Osteocyte (in vitro differentiated cells): Measurements from ENCODE around the gene SEC23B. TPM values are rescaled to one million over a fixed set of nuclear protein-coding genes. Genes with fewer than 3 reads are reported as not detected.

Experiments
- DNase-seq: peaks from one replicate; pipeline ENCODE4 v3.0.0; 2021; ENCODE audit warnings: mixed read lengths; ENCODE audit not compliant: unreplicated experiment; ENCODE audit errors: extremely low spot score
- H3K27ac Mint-ChIP-seq: one replicate; pipeline ENCODE4 v1.8.0; 2021; ENCODE audit warnings: mild to moderate bottlenecking, mixed read lengths; ENCODE audit not compliant: unreplicated experiment
- H3K27me3 Mint-ChIP-seq: one replicate; pipeline ENCODE4 v1.8.0; 2021; ENCODE audit warnings: mixed read lengths; ENCODE audit not compliant: unreplicated experiment
- H3K36me3 Mint-ChIP-seq: one replicate; pipeline ENCODE4 v1.8.0; 2021; ENCODE audit warnings: mixed read lengths; ENCODE audit not compliant: unreplicated experiment
- H3K4me1 Mint-ChIP-seq: one replicate; pipeline ENCODE4 v1.8.0; 2021; ENCODE audit warnings: mixed read lengths; ENCODE audit not compliant: unreplicated experiment
- H3K4me3 Mint-ChIP-seq: one replicate; pipeline ENCODE4 v1.8.0; 2021; ENCODE audit warnings: mild to moderate bottlenecking, moderate library complexity, mixed read lengths; ENCODE audit not compliant: unreplicated experiment
- H3K9me3 Mint-ChIP-seq: one replicate; pipeline ENCODE4 v1.8.0; 2021; ENCODE audit warnings: mixed read lengths; ENCODE audit not compliant: unreplicated experiment
- total RNA-seq: library from RNA; stranded (reverse); gene quantifications from 2 replicates; pipeline ENCODE4 v1.2.1, GENCODE V29; 2021
- TF ChIP-seq, protein P1 (sequence below): fragments of 200-600 bp; sonication (generic); IDR thresholded peaks from 2 replicates; pipeline ENCODE4 v1.5.0; 2021; ENCODE audit warnings: antibody characterized with exemption, mild to moderate bottlenecking, moderate library complexity

The SEC23B gene
- total RNA-seq, 1 donor from 2014 or later, result 36.8 TPM

DNA sequence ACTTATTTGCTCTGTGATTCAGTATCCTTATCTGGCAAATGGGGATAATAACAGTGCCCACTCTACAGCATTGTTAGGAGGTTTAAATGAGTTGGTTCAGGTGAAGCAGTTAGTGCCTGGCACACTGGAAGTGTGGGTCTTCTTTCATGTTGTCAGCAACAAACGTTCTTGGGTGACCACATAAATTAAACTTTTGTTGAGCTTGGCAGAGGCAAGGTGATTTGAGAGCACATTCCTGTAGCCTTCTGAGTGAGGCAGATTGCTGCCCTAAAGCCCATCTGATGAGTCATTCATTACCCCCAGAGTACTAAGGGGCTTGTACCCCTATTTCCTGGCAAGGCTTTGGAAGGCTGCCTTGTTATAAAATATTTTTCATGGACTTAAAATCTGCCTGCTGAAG is 25.8 kb downstream of the SEC23B start:
- DNase-seq, result no peak
- Mint-ChIP-seq H3K27me3 (no peaks in the 10 kb centered on the region), H3K36me3 (peaks cover 49% of the 10 kb centered on the region), H3K27ac (no peak overlapping the region), H3K4me3 (no peak overlapping the region), H3K4me1 (no peaks in the 10 kb centered on the region), H3K9me3 (no peaks in the 10 kb centered on the region)
- TF ChIP-seq, protein P1, sequence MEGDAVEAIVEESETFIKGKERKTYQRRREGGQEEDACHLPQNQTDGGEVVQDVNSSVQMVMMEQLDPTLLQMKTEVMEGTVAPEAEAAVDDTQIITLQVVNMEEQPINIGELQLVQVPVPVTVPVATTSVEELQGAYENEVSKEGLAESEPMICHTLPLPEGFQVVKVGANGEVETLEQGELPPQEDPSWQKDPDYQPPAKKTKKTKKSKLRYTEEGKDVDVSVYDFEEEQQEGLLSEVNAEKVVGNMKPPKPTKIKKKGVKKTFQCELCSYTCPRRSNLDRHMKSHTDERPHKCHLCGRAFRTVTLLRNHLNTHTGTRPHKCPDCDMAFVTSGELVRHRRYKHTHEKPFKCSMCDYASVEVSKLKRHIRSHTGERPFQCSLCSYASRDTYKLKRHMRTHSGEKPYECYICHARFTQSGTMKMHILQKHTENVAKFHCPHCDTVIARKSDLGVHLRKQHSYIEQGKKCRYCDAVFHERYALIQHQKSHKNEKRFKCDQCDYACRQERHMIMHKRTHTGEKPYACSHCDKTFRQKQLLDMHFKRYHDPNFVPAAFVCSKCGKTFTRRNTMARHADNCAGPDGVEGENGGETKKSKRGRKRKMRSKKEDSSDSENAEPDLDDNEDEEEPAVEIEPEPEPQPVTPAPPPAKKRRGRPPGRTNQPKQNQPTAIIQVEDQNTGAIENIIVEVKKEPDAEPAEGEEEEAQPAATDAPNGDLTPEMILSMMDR, result no peak

DNA sequence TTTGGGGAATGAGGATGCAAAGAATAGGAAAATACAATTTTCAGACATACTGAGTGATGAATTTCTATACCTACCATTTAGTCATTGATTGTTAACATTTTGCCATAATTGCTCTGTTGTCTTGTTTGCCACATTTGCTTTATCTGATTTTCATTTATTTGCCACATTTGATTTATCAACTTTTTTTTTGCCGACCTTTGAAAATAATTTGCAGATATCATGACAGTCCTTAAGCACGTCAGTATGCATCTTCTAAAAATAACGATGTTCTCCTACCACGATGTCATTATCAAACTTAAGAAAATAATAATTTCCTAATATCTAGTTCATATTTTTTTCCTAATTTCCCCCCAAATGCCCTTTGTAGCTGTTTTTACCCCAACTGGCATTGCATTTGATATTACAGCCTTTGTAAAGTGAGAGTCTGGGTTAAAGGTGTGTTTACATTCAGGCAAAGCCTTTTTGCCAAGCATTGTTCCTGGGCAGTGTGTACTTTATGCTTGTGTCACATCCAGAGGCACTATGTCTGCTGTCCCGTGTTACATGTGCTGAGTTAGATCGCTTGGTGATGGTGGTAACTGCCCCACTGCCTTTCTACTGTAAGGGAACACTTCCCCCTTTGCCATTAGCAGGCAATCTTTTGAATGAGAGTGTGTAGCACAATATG is 26.4 kb downstream of the SEC23B start:
- no peaks in the 10 kb centered on the region for H3K27me3 Mint-ChIP-seq
- H3K27ac Mint-ChIP-seq, result no peak overlapping the region
- H3K9me3 Mint-ChIP-seq, result no peaks in the 10 kb centered on the region
- peaks cover 44% of the 10 kb centered on the region for H3K36me3 Mint-ChIP-seq
- TF ChIP-seq, protein P1, result no peak
- no peak overlapping the region for H3K4me3 Mint-ChIP-seq
- DNase-seq, result no peak
- H3K4me1 Mint-ChIP-seq, result no peaks in the 10 kb centered on the region

DNA sequence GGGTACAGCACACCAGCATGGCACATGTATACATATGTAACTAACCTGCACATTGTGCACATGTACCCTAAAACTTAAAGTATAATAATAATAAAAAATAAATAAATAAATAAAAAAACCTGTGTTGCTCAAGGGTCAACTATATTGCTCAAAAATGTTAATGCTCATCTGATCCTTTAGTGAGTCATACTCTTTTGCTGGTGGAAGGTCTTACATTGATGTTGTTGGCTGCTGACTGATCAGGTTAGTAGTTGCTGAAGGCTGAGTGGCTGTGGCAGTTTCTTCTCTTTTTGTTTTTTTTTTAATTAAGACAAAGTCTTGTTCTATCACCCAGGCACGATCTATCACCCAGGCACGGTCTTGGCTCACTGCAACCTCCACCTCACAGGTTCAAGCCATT is 29.9 kb downstream of the SEC23B start:
- TF ChIP-seq, protein P1, result no peak
- Mint-ChIP-seq H3K9me3 (no peaks in the 10 kb centered on the region), H3K27ac (no peak overlapping the region)

DNA sequence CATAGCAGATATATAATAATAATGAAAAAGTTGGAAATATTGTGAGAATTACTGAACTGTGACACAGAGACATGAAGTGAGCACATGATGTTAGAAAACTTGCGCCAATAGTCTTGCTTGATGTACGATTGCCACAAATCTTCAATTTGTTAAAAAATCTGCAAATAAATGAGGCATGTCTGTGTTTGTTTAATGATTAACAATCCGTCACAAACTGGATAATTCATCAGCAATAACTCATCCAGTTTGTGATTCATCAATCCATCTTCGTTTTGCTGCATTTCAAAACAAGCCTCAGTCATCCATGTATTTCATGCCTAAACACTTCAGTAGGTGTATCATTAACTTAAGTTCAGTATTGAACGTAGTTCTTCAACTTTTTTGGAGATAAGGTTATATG is 34.0 kb downstream of the SEC23B start:
- TF ChIP-seq, protein P1, result no peak
- H3K9me3 Mint-ChIP-seq, result no peaks in the 10 kb centered on the region
- H3K4me3 Mint-ChIP-seq, result no peak overlapping the region
- no peak overlapping the region for H3K27ac Mint-ChIP-seq
- DNase-seq, result no peak
- no peaks in the 10 kb centered on the region for H3K27me3 Mint-ChIP-seq
- peaks cover 47% of the 10 kb centered on the region for H3K36me3 Mint-ChIP-seq
- H3K4me1 Mint-ChIP-seq, result no peaks in the 10 kb centered on the region

More for the DNA sequence above, 29.9 kb downstream of the SEC23B start:
- H3K4me3 Mint-ChIP-seq, result no peak overlapping the region
- no peak for DNase-seq
- H3K4me1 Mint-ChIP-seq, result no peaks in the 10 kb centered on the region
- no peaks in the 10 kb centered on the region for H3K27me3 Mint-ChIP-seq
- peaks cover 36% of the 10 kb centered on the region for H3K36me3 Mint-ChIP-seq

DNA sequence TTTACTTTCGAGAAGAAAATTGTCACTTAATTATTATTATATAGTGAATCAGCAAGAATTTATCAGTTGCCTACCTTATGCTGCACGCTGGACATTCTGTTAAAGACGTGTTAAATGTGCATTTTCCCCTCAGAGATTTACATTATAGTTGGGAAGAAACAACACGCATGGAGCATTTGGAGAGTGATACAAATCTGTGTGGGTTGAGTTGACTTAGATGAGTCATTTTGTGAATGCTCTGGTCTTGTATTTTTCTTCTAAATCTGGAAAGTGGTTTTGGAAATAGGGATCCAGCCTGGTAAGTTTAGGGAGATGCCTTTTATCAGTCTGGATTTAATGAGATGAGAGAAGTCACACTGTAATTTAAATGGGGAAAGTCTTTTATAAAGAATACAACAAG is 35.5 kb downstream of the SEC23B start:
- H3K4me1 Mint-ChIP-seq, result no peaks in the 10 kb centered on the region
- H3K27me3 Mint-ChIP-seq, result no peaks in the 10 kb centered on the region
- H3K9me3 Mint-ChIP-seq, result no peaks in the 10 kb centered on the region
- H3K27ac Mint-ChIP-seq, result no peak overlapping the region
- H3K4me3 Mint-ChIP-seq, result no peak overlapping the region
- TF ChIP-seq, protein P1, result no peak
- no peak for DNase-seq
- peaks cover 43% of the 10 kb centered on the region for H3K36me3 Mint-ChIP-seq
